HCT116 (cell line): Measurements from ENCODE around the gene TATDN2. TPM values are rescaled to one million over a fixed set of nuclear protein-coding genes. Genes with fewer than 3 reads are reported as not detected.

ENCODE experiments used
- ATAC-seq: fragments of 200-7000 bp; cut with Tn5 transposase; 2 replicates; pipeline ENCODE4 v1.9.1; 2020; ENCODE audit warnings: mild to moderate bottlenecking, moderate library complexity
- BruUV-seq: library from RNA; stranded (reverse); fragments of 400-500 nt; replicated peaks from 2 replicates; lab custom pipeline; 2021; lab: Mats Ljungman, UMichigan
- CTCF ChIA-PET: fragments of 300-600 bp; sonication (Branson Sonifier 250); formaldehyde crosslinking; loops from one replicate; lab custom pipeline; 2021; ENCODE audit warnings: antibody characterized with exemption; lab: Charles Lee
- POLR2A ChIA-PET: fragments of 300-600, 350-600 bp; sonication (Branson Sonifier 250); formaldehyde crosslinking; loops from one replicate; lab custom pipeline; 2021; ENCODE audit warnings: antibody characterized with exemption; lab: Charles Lee
- RAD21 ChIA-PET, 2 experiments: fragments of 300-600 bp; sonication (Branson Sonifier 250); formaldehyde crosslinking; loops; one replicate each; lab custom pipeline; 2023; ENCODE audit warnings: low total read pairs in 2 of 2; ENCODE audit not compliant: uncharacterized antibody in 2 of 2, unreplicated experiment in 2 of 2, low non-redundant PET in 1 of 2; lab: Charles Lee
- DNase-seq: peaks from one replicate; pipeline ENCODE4 v3.0.0-alpha.2; 2010; ENCODE audit warnings: low read depth, low spot score
- H2AFZ ChIP-seq: fragments of 200-600 bp; shearing (Covaris generic), sonication (generic); 2 replicates; pipeline ENCODE4 v1.6.1; 2017; ENCODE audit warnings: low read depth, mixed run types, mixed read lengths, antibody characterized with exemption, low read length; ENCODE audit not compliant: poor library complexity, severe bottlenecking
- H3K27ac ChIP-seq: 2 replicates; pipeline ENCODE4 v1.5.1; 2012; ENCODE audit warnings: low read depth, low read length
- H3K27me3 ChIP-seq: fragments of 200-600 bp; sonication (generic); 2 replicates; pipeline ENCODE4 v1.6.1; 2016; ENCODE audit warnings: mixed run types, low read length, mixed read lengths; ENCODE audit not compliant: insufficient read depth
- H3K36me3 ChIP-seq, 2 experiments: fragments of 200-500 bp in 1 of 2; fragments of 200-600 bp in 1 of 2; sonication (Bioruptor generic) in 1 of 2; sonication (generic) in 1 of 2; 2 replicates each; pipeline versions ENCODE4 v1.5.1 to v1.6.1; 2014 to 2016; ENCODE audit warnings: low read length in 2 of 2, inconsistent platforms in 1 of 2, mixed read lengths in 1 of 2, mixed run types in 1 of 2; ENCODE audit not compliant: insufficient read depth in 2 of 2, control insufficient read depth in 1 of 2
- H3K4me1 ChIP-seq, 2 experiments: fragments of 200-600 bp in 1 of 2; sonication (generic) in 1 of 2; 2 replicates each; pipeline versions ENCODE4 v1.5.1 to v1.6.1; 2012 to 2017; ENCODE audit warnings: low read length in 2 of 2, inconsistent platforms in 1 of 2, mild to moderate bottlenecking in 1 of 2, mixed read lengths in 1 of 2, mixed run types in 1 of 2, moderate library complexity in 1 of 2; ENCODE audit not compliant: insufficient read depth in 2 of 2, control insufficient read depth in 1 of 2
- H3K4me2 ChIP-seq: fragments of 200-600 bp; sonication (generic); 2 replicates; pipeline ENCODE4 v1.6.1; 2017; ENCODE audit warnings: mixed run types, low read length, mixed read lengths
- H3K4me3 ChIP-seq, 2 experiments: fragments of 200-600 bp in 1 of 2; sonication (generic) in 1 of 2; replicated peaks in 1 of 2; 2 replicates each; pipeline ENCODE4 v1.5.1; 2011 to 2016; ENCODE audit warnings: low read length in 2 of 2, control low read depth in 1 of 2, low read depth in 1 of 2, mild to moderate bottlenecking in 1 of 2, mixed read lengths in 1 of 2, mixed run types in 1 of 2
- H3K79me2 ChIP-seq: fragments of 200-600 bp; sonication (generic); 2 replicates; pipeline ENCODE4 v1.6.1; 2017; ENCODE audit warnings: mild to moderate bottlenecking, mixed run types, low read length, moderate library complexity, mixed read lengths; ENCODE audit not compliant: insufficient read depth
- H3K9ac ChIP-seq: fragments of 200-600 bp; sonication (generic); 2 replicates; pipeline ENCODE4 v1.6.1; 2016; ENCODE audit warnings: low read length, mixed read lengths
- H3K9me2 ChIP-seq: fragments of 200-600 bp; sonication (generic), shearing (Covaris generic); 2 replicates; pipeline ENCODE4 v1.6.1; 2017; ENCODE audit warnings: mixed run types, mild to moderate bottlenecking, moderate library complexity; ENCODE audit not compliant: insufficient read depth
- H3K9me3 ChIP-seq, 2 experiments: fragments of 200-500 bp in 1 of 2; fragments of 200-600 bp in 1 of 2; sonication (Bioruptor generic) in 1 of 2; sonication (generic) in 1 of 2; 2 replicates each; pipeline ENCODE4 v1.6.1; 2014 to 2017; ENCODE audit warnings: low read length in 2 of 2, mixed read lengths in 2 of 2, inconsistent platforms in 1 of 2, low read depth in 1 of 2, mild to moderate bottlenecking in 1 of 2, mixed run types in 1 of 2, moderate library complexity in 1 of 2; ENCODE audit not compliant: control insufficient read depth in 1 of 2, insufficient read depth in 1 of 2
- H4K20me1 ChIP-seq: fragments of 200-600 bp; sonication (generic), shearing (Covaris generic); 2 replicates; pipeline ENCODE4 v1.6.1; 2017; ENCODE audit warnings: mixed run types, mild to moderate bottlenecking, moderate library complexity; ENCODE audit not compliant: insufficient read depth
- CBX3 ChIP-seq: IDR thresholded peaks from 2 replicates; pipeline ENCODE4 v1.6.1; 2012; ENCODE audit warnings: low read depth
- EGR1 ChIP-seq: IDR thresholded peaks from 2 replicates; pipeline ENCODE4 v1.6.1; 2012; ENCODE audit warnings: low read depth
- ELF1 ChIP-seq: IDR thresholded peaks from 2 replicates; pipeline ENCODE4 v1.6.1; 2012; ENCODE audit warnings: low read depth, borderline replicate concordance
- EZH2 ChIP-seq: fragments of 200-600 bp; sonication (generic); IDR thresholded peaks from 2 replicates; pipeline ENCODE4 v1.6.1; 2017; ENCODE audit warnings: antibody characterized with exemption, mixed run types
- POLR2AphosphoS5 ChIP-seq: IDR thresholded peaks from 2 replicates; pipeline ENCODE4 v1.6.1; 2011; ENCODE audit warnings: mild to moderate bottlenecking, low read depth, low read length, moderate library complexity
- SIN3A ChIP-seq: IDR thresholded peaks from 2 replicates; pipeline ENCODE4 v1.6.1; 2012; ENCODE audit warnings: low read depth
- SP1 ChIP-seq: IDR thresholded peaks from 2 replicates; pipeline ENCODE4 v1.6.1; 2012; ENCODE audit warnings: low read depth
- SRF ChIP-seq: IDR thresholded peaks from 2 replicates; pipeline ENCODE4 v1.6.1; 2012; ENCODE audit warnings: low read depth
- TCF7L2 ChIP-seq: IDR thresholded peaks from 2 replicates; pipeline ENCODE4 v1.7.0; 2011; ENCODE audit warnings: borderline replicate concordance, inconsistent platforms; ENCODE audit not compliant: insufficient read depth, insufficient read length; ENCODE audit errors: extremely low read depth
- YY1 ChIP-seq: IDR thresholded peaks from 2 replicates; pipeline ENCODE4 v1.6.1; 2011; ENCODE audit warnings: low read length, low read depth, moderate library complexity, mild to moderate bottlenecking; ENCODE audit not compliant: insufficient replicate concordance; ENCODE audit errors: extremely low read depth
- ZFX ChIP-seq: fragments of 450-650 bp; IDR thresholded peaks from 2 replicates; pipeline ENCODE4 v1.6.1; 2017
- ZNF274 ChIP-seq: fragments of 200-500 bp; sonication (Bioruptor generic); IDR thresholded peaks from 2 replicates; pipeline ENCODE4 v1.6.1; 2014; ENCODE audit warnings: mild to moderate bottlenecking, low read depth, low read length, inconsistent platforms
- intact Hi-C: fragments of 100-400 bp; cut with micrococcal nuclease; formaldehyde crosslinking; loops from 2 replicates; pipeline ENCODE4 v1.10.0; 2022
- microRNA counts: library from miRNA; unstranded; fragments of <30 nt; microRNA quantifications from one replicate; lab custom pipeline; 2015
- microRNA-seq: library from miRNA; unstranded; fragments of <30 nt; microRNA quantifications from one replicate; pipeline ENCODE4, GENCODE V29; 2016; ENCODE audit warnings: borderline number of aligned reads
- total RNA-seq: library from RNA; stranded (reverse); gene quantifications from one replicate; pipeline ENCODE4 v1.2.1, GENCODE V29; 2021; ENCODE audit not compliant: unreplicated experiment
- TF ChIP-seq, protein P1 (sequence below): IDR thresholded peaks from 2 replicates; pipeline ENCODE4 v1.6.1; 2012
- TF ChIP-seq, protein P2 (sequence below): IDR thresholded peaks from 2 replicates; pipeline ENCODE4 v1.6.1; 2011; ENCODE audit warnings: mild to moderate bottlenecking, low read length, moderate library complexity; ENCODE audit not compliant: insufficient replicate concordance; ENCODE audit errors: extremely low read depth

Gene TATDN2
- total RNA-seq, 1 experiment from 2014 or later, result 26.8 TPM

DNA sequence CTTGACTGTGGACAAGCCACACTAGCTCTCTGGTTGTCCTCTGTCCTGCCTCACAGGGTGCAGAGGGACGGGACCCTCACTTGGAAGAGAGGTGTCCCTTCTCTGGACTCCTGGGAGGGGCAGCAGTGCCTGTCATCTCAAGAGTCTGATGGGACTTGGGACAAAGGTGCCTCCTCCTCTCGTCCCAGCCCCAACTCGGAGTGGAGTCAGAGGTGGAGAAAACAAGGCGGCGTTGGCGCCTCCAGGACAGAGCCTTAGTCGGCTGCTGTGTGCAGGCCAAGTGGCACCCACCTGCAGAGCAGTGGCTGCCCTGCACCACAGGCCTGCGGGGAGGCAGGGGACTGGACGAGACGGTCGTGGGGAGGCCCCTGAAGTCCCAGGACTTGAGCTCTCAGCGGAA is 82.1 kb downstream of the TATDN2 start:
- Histone ChIP-seq H2AFZ (no peak overlapping the region), H3K4me1 (no peaks in the 10 kb centered on the region), H3K4me3 (no peak overlapping the region), H3K9me3 (no peaks in the 10 kb centered on the region), H4K20me1 (no peaks in the 10 kb centered on the region), H3K27ac (no peak overlapping the region), H3K9ac (no peak overlapping the region), H3K4me2 (no peak overlapping the region), H3K27me3 (peaks cover 45% of the 10 kb centered on the region; the same call in 1 of the 2 replicates), H3K36me3 (no peaks in the 10 kb centered on the region), H3K79me2 (no peaks in the 10 kb centered on the region), H3K9me2 (no peaks in the 10 kb centered on the region)
- intact Hi-C loops, result no loop called here
- ChIA-PET CTCF (interaction anchor here (2.5 kb wide), 1 partner anchor 8 kb away, joined by 11 read pairs; no protein-coding TSS in a partner anchor), RAD21 (no interaction called here), POLR2A (no interaction called here)
- TF ChIP-seq SRF, result no peak
- TF ChIP-seq POLR2AphosphoS5, result no peak
- TF ChIP-seq TCF7L2, result no peak
- TF ChIP-seq EZH2, result no peak
- no peak for TF ChIP-seq SIN3A
- TF ChIP-seq ZNF274, result no peak
- no peak for TF ChIP-seq CBX3
- TF ChIP-seq, protein P1, sequence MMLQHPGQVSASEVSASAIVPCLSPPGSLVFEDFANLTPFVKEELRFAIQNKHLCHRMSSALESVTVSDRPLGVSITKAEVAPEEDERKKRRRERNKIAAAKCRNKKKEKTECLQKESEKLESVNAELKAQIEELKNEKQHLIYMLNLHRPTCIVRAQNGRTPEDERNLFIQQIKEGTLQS, result no peak
- TF ChIP-seq YY1, result no peak
- no peak for TF ChIP-seq ELF1
- TF ChIP-seq ZFX, result no peak
- TF ChIP-seq, protein P2, sequence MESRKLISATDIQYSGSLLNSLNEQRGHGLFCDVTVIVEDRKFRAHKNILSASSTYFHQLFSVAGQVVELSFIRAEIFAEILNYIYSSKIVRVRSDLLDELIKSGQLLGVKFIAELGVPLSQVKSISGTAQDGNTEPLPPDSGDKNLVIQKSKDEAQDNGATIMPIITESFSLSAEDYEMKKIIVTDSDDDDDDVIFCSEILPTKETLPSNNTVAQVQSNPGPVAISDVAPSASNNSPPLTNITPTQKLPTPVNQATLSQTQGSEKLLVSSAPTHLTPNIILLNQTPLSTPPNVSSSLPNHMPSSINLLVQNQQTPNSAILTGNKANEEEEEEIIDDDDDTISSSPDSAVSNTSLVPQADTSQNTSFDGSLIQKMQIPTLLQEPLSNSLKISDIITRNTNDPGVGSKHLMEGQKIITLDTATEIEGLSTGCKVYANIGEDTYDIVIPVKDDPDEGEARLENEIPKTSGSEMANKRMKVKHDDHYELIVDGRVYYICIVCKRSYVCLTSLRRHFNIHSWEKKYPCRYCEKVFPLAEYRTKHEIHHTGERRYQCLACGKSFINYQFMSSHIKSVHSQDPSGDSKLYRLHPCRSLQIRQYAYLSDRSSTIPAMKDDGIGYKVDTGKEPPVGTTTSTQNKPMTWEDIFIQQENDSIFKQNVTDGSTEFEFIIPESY, result no peak
- TF ChIP-seq EGR1, result no peak
- no peak for TF ChIP-seq SP1
- BruUV-seq, result no TSS peak
- no peak for DNase-seq
- ATAC-seq, result no peak

MicroRNA genes within 50 kb of the gene (microRNA counts, 767-probe panel; counts per million panel counts)
- microRNA hsa-miR-378b (lab: Ali Mortazavi, UCI), result not detected

Small RNAs within 50 kb of the gene (microRNA-seq; reads per million reads assigned to microRNA genes)
- not detected for gene MIR378B

Other genes starting within 250 kb of the TATDN2 start
- 50.0 TPM for gene FANCD2, start 222.0 kb upstream of the TATDN2 start, total RNA-seq
- gene FANCD2OS, start 140.2 kb upstream of the TATDN2 start, total RNA-seq, result not detected
- 93.4 TPM for gene BRK1, start 132.8 kb upstream of the TATDN2 start, total RNA-seq
- 56.1 TPM for gene VHL, start 106.7 kb upstream of the TATDN2 start, total RNA-seq
- 3.6 TPM for gene IRAK2, start 83.5 kb upstream of the TATDN2 start, total RNA-seq
- gene GHRL, start 44.5 kb downstream of the TATDN2 start, total RNA-seq, result not detected
- gene SEC13, start 72.7 kb downstream of the TATDN2 start, total RNA-seq, result 113 TPM